ENCODE measurements around the gene DCTN1. TPM values are rescaled to one million over a fixed set of nuclear protein-coding genes. Genes with fewer than 3 reads are reported as not detected.

DCTN1 gene
- total RNA-seq, 6 donors from 2014 or later: 106 to 260 (median 147) TPM

- no peak for ATAC-seq (ENCODE audit: low FRiP score in 2 of 2)
Measured at GRCh38 chr2:74417763-74418162, 37.7 kb upstream of the DCTN1 start.

GRCh38 chr2:74417197-74417596, 37.1 kb upstream of the DCTN1 start:
- Histone ChIP-seq H3K27me3 (no peaks in the 10 kb centered on the region), H3K4me3 (no peak overlapping the region), H3K27ac (no peak overlapping the region), H3K9me3 (no peaks in the 10 kb centered on the region), H3K4me1 (peaks cover 16 to 32% (median 30%) of the 10 kb centered on the region in 4 donors), H3K36me3 (no peaks in the 10 kb centered on the region)
- ATAC-seq (ENCODE audit: low FRiP score in 2 of 2): no peak
- WGBS, 2 donors: 85 to 93% methylated on average over 3 of the region's 3 CpGs
- TF ChIP-seq POLR2AphosphoS5 (IDR thresholded peaks at IDR 0.05): no peak
- TF ChIP-seq POLR2A (IDR thresholded peaks at IDR 0.05): no peak
- TF ChIP-seq CTCF (IDR thresholded peaks at IDR 0.05): no peak
- TF ChIP-seq EP300 (IDR thresholded peaks at IDR 0.05): no peak
- no peak for DNase-seq

More at GRCh38 chr2:74417763-74418162, 37.7 kb upstream of the DCTN1 start:
- no peak for DNase-seq
- TF ChIP-seq EP300 (IDR thresholded peaks at IDR 0.05) (no peak), POLR2AphosphoS5 (IDR thresholded peaks at IDR 0.05) (no peak), CTCF (IDR thresholded peaks at IDR 0.05) (no peak)
- Histone ChIP-seq H3K9me3 (no peaks in the 10 kb centered on the region), H3K36me3 (no peaks in the 10 kb centered on the region), H3K27me3 (no peaks in the 10 kb centered on the region), H3K4me3 (no peak overlapping the region), H3K4me1 (peaks cover 16 to 35% (median 33%) of the 10 kb centered on the region in 4 donors), H3K27ac (no peak overlapping the region)
- 88% methylated on average over 5 to 6 of the region's 6 CpGs for WGBS, 2 donors

- Histone ChIP-seq H3K27me3 (no peaks in the 10 kb centered on the region), H3K27ac (no peak overlapping the region), H3K9me3 (no peaks in the 10 kb centered on the region), H3K4me3 (no peak overlapping the region), H3K4me1 (peaks cover 13 to 28% (median 26%) of the 10 kb centered on the region in 4 donors), H3K36me3 (no peaks in the 10 kb centered on the region)
- no peak for DNase-seq
- 61 to 72% methylated on average over 3 of the region's 3 CpGs for WGBS, 2 donors
- ATAC-seq (ENCODE audit: low FRiP score in 2 of 2): no peak
- TF ChIP-seq EP300 (IDR thresholded peaks at IDR 0.05): no peak
Measured at GRCh38 chr2:74416778-74417177, 36.7 kb upstream of the DCTN1 start.

- Histone ChIP-seq H3K4me3 (peak overlapping the region in 3 of 4 donors; percentile 50 to 57 (median 54)), H3K27ac (peak overlapping the region in 2 of 4 donors; percentile 7 to 67), H3K27me3 (no peaks in the 10 kb centered on the region), H3K4me1 (peaks cover 11 to 24% (median 22%) of the 10 kb centered on the region in 4 donors), H3K9me3 (no peaks in the 10 kb centered on the region), H3K36me3 (no peaks in the 10 kb centered on the region)
- TF ChIP-seq POLR2AphosphoS5 (IDR thresholded peaks at IDR 0.05) (no peak), CTCF (IDR thresholded peaks at IDR 0.05) (no peak), POLR2A (IDR thresholded peaks at IDR 0.05) (no peak), EP300 (IDR thresholded peaks at IDR 0.05) (no peak)
- DNase-seq (peak in 1 of 2 donors; percentile 76), ATAC-seq (ENCODE audit: low FRiP score in 2 of 2) (peak in 1 of 2 donors; percentile 12)
- WGBS, 2 donors: 64 to 68% methylated on average over 28 to 35 of the region's 35 CpGs
Measured at GRCh38 chr2:74415762-74416395, 35.8 kb upstream of the DCTN1 start.

- H3K36me3 ChIP-seq: no peaks in the 10 kb centered on the region
- TF ChIP-seq POLR2AphosphoS5 (IDR thresholded peaks at IDR 0.05) (peak in 1 of 2 donors; percentile 6), CTCF (IDR thresholded peaks at IDR 0.05) (peak in 5 of 6 experiments; percentile 20 to 40 (median 36)), POLR2A (IDR thresholded peaks at IDR 0.05) (no peak)
- ATAC-seq (ENCODE audit: low FRiP score in 2 of 2) (peak; percentile 71 to 87), DNase-seq (peak; percentile 56 to 89)
- H3K9me3 ChIP-seq: no peaks in the 10 kb centered on the region
- peak overlapping the region in 2 of 4 donors; percentile 10 to 67 for H3K27ac ChIP-seq
- peak overlapping the region; percentile 9 to 57 (median 52) for H3K4me3 ChIP-seq
- H3K4me1 ChIP-seq: peaks cover 9 to 22% (median 20%) of the 10 kb centered on the region in 4 donors
- no peaks in the 10 kb centered on the region for H3K27me3 ChIP-seq
- 14 to 16% methylated on average over 4 to 34 of the region's 66 CpGs for WGBS, 2 donors
Measured at GRCh38 chr2:74414881-74415761, 35.0 kb upstream of the DCTN1 start.
